ENCODE data around the gene NAA16.
"Not testable (repeated sequence)": the region's sequence is repeated elsewhere in the genome, so short reads cannot be mapped to it uniquely, and the experiment has no call there.

The NAA16 gene

GRCh38 chr13:41411522-41411921 is 100.5 kb downstream of the NAA16 start:
- no peak for DNase-seq

GRCh38 chr13:41413872-41414271 is 102.8 kb downstream of the NAA16 start:
- DNase-seq: no peak

- no peak for DNase-seq
Measured at GRCh38 chr13:41416276-41416675, 105.2 kb downstream of the NAA16 start.

GRCh38 chr13:41418027-41418426 is 107.0 kb downstream of the NAA16 start:
- no peak for DNase-seq

GRCh38 chr13:41418731-41419130 is 107.7 kb downstream of the NAA16 start:
- no peak for DNase-seq

GRCh38 chr13:41419206-41419605 is 108.1 kb downstream of the NAA16 start:
- DNase-seq: peak; percentile 1

- DNase-seq: no peak
Measured at GRCh38 chr13:41420146-41420545, 109.1 kb downstream of the NAA16 start.

- not testable (repeated sequence) for DNase-seq
Measured at GRCh38 chr13:41421330-41421729, 110.3 kb downstream of the NAA16 start.

GRCh38 chr13:41421983-41422382 is 110.9 kb downstream of the NAA16 start:
- DNase-seq: not testable (repeated sequence)

GRCh38 chr13:41423259-41423658 is 112.2 kb downstream of the NAA16 start:
- DNase-seq: not testable (repeated sequence)

- DNase-seq: not testable (repeated sequence)
Measured at GRCh38 chr13:41424675-41425074, 113.6 kb downstream of the NAA16 start.

GRCh38 chr13:41426047-41426446 is 115.0 kb downstream of the NAA16 start:
- DNase-seq: no peak

All from NCI-H2171 treated with DMSO at 0.1 percent for 48 hours (cell line).